Parathyroid adenoma (tissue), 2 donors: Measurements from ENCODE around the gene FOXI3.

Experiments used
- H2AFZ ChIP-seq: fragments of 300-600 bp; sonication (generic); one replicate; pipeline ENCODE4 v1.7.0; 2017; ENCODE audit warnings: antibody characterized with exemption, mild to moderate bottlenecking
- H3K27ac ChIP-seq: fragments of 300-600 bp; sonication (generic); one replicate; pipeline ENCODE4 v1.7.0; 2017
- H3K27me3 ChIP-seq: fragments of 300-600 bp; sonication (generic); one replicate; pipeline ENCODE4 v1.7.0; 2017; ENCODE audit warnings: low read length; ENCODE audit not compliant: control insufficient read depth, insufficient read depth
- H3K36me3 ChIP-seq: fragments of 300-600 bp; sonication (generic); one replicate; pipeline ENCODE4 v1.7.0; 2017; ENCODE audit warnings: low read length; ENCODE audit not compliant: control insufficient read depth, insufficient read depth
- H3K4me1 ChIP-seq: fragments of 300-600 bp; sonication (generic); one replicate; pipeline ENCODE4 v1.7.0; 2017; ENCODE audit warnings: control low read depth
- H3K4me2 ChIP-seq: fragments of 300-600 bp; sonication (generic); one replicate; pipeline ENCODE4 v1.7.0; 2017; ENCODE audit warnings: low read length
- H3K4me3 ChIP-seq: fragments of 300-600 bp; sonication (generic); one replicate; pipeline ENCODE4 v1.7.0; 2017; ENCODE audit warnings: low read depth, low read length
- H3K79me2 ChIP-seq: fragments of 300-600 bp; sonication (generic); one replicate; pipeline ENCODE4 v1.7.0; 2017; ENCODE audit warnings: control low read depth
- H3K9ac ChIP-seq: fragments of 300-600 bp; sonication (generic); one replicate; pipeline ENCODE4 v1.7.0; 2017; ENCODE audit warnings: mild to moderate bottlenecking
- H3K9me3 ChIP-seq: fragments of 300-600 bp; sonication (generic); one replicate; pipeline ENCODE4 v1.7.0; 2017; ENCODE audit warnings: low read length; ENCODE audit not compliant: control insufficient read depth
- TF ChIP-seq, protein P1 (sequence below): fragments of 300-600 bp; sonication (generic); IDR thresholded peaks from one replicate; pipeline ENCODE4 v1.7.0; 2017; ENCODE audit warnings: antibody characterized with exemption, mild to moderate bottlenecking
- donor health status: primary hyperparathyroidism.

Gene FOXI3

DNA sequence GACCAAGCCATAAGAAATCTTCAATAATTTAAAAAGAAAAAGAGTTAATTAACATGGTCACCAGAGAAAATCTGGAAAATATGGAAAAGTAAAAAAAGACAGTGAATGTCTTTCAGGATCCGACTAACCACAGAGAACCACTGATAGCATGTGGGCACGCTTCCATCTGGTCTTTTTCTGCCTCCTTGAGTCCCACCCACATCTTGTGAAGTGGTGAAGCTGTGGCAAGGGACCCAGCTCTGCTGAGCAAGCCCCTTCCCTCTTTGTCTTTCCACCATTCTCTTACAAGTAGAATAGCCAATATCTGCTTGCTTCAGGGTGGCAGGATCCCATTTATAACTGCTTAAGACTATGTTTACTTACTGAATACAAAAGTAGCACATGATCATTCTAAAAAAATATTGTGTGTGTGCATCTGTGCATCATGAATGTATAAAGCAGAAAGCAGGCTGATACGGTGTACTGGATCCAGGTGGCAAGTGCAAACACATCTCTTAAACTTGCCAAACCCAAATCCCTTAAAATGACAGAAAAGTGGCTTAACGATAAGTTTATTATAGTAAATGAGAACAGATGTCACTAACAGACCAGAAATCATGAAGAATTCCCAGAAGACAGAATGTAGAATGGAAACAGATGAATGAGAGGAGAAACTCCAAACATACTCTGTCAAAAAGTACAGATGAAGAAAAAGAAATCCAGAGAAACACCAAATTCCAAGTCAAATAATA lies 52.3 kb downstream of the FOXI3 start:
- Histone ChIP-seq H3K4me3 (no peak overlapping the region), H3K4me2 (no peak overlapping the region), H3K27ac (no peak overlapping the region), H3K79me2 (no peaks in the 10 kb centered on the region), H3K9ac (no peak overlapping the region), H3K36me3 (no peaks in the 10 kb centered on the region), H3K4me1 (no peaks in the 10 kb centered on the region), H3K27me3 (no peaks in the 10 kb centered on the region), H3K9me3 (no peaks in the 10 kb centered on the region), H2AFZ (no peak overlapping the region)
- TF ChIP-seq, protein P1, sequence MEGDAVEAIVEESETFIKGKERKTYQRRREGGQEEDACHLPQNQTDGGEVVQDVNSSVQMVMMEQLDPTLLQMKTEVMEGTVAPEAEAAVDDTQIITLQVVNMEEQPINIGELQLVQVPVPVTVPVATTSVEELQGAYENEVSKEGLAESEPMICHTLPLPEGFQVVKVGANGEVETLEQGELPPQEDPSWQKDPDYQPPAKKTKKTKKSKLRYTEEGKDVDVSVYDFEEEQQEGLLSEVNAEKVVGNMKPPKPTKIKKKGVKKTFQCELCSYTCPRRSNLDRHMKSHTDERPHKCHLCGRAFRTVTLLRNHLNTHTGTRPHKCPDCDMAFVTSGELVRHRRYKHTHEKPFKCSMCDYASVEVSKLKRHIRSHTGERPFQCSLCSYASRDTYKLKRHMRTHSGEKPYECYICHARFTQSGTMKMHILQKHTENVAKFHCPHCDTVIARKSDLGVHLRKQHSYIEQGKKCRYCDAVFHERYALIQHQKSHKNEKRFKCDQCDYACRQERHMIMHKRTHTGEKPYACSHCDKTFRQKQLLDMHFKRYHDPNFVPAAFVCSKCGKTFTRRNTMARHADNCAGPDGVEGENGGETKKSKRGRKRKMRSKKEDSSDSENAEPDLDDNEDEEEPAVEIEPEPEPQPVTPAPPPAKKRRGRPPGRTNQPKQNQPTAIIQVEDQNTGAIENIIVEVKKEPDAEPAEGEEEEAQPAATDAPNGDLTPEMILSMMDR: no peak

DNA sequence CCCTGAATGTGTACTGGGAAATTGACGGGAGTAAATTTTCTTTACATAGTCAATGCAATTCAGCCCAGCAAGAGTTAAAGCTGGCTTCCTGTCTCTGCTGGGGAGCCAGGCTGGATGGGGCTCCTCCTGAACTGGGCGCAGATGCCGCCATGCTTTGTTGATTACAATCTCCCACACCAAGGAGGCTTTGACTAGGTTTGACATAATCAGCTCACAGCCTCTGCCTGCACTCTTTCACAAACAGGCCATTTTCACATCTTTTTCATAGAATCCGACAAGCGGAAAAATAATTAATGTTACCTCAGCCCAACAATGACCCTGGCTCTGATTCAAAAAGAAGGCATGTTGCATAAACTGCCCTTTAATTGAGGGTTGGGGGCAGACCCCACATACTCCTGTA lies 54.3 kb downstream of the FOXI3 start:
- Histone ChIP-seq H3K27ac (no peak overlapping the region), H3K9ac (no peak overlapping the region), H3K36me3 (no peaks in the 10 kb centered on the region), H3K4me1 (no peaks in the 10 kb centered on the region), H3K79me2 (no peaks in the 10 kb centered on the region), H2AFZ (no peak overlapping the region), H3K4me3 (no peak overlapping the region), H3K4me2 (no peak overlapping the region), H3K9me3 (no peaks in the 10 kb centered on the region), H3K27me3 (no peaks in the 10 kb centered on the region)
- TF ChIP-seq, protein P1: no peak
